Measurements from ENCODE around the gene SRSF5.

The SRSF5 gene

DNA sequence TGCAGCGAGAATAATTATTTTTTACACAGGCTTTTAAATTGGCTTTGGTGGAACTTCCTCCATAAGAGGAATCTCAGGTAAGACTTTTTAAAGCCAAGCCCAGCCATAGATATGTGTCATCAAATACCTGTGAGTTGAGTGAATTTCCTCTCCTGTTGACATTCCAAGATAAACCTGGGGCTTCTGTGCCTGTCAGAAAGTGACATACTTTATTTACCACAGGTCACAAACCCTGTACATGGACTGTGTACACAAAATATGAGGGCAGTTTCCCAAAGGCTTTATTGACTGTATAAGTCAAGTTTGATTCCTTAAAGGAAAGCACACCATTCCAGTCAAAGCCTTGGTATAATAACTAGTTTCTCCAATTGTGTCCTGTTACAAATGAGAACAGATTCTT is 25.9 kb upstream of the SRSF5 start:
- Histone ChIP-seq H3F3A (ENCODE audit: low read depth) (no peaks in the 10 kb centered on the region), H3K27me3 (ENCODE audit: insufficient read depth, low read length, poor library complexity, severe bottlenecking) (no peaks in the 10 kb centered on the region), H3K9me2 (replicated peaks; ENCODE audit: low read depth, low read length) (no peaks in the 10 kb centered on the region), H3K9ac (ENCODE audit: low read depth, low read length, poor library complexity, severe bottlenecking) (no peak overlapping the region), H3K4me1 (ENCODE audit: insufficient read depth, low read length, poor library complexity, severe bottlenecking) (no peaks in the 10 kb centered on the region), H3K36me3 (ENCODE audit: insufficient read depth, low read length) (no peaks in the 10 kb centered on the region), H3K4me3 (ENCODE audit: low read length, poor library complexity, severe bottlenecking) (no peak overlapping the region), H3K79me2 (ENCODE audit: insufficient read depth, low read length) (no peaks in the 10 kb centered on the region), H3K4me2 (ENCODE audit: low read depth, low read length, poor library complexity, severe bottlenecking) (no peak overlapping the region), H2AFZ (ENCODE audit: low read length) (no peak overlapping the region), H4K20me1 (ENCODE audit: insufficient read depth, low read length, poor library complexity, severe bottlenecking) (no peaks in the 10 kb centered on the region), H3K9me3 (ENCODE audit: insufficient read depth, low read depth, low read length) (no peaks in the 10 kb centered on the region; the same call in 1 of the 2 replicates)
- TF ChIP-seq EZH2phosphoT487 (IDR thresholded peaks at IDR 0.05; ENCODE audit: borderline replicate concordance) (no peak), CTCF (conservative IDR thresholded peaks at IDR 0.05; ENCODE audit: low read length) (no peak)

DNA sequence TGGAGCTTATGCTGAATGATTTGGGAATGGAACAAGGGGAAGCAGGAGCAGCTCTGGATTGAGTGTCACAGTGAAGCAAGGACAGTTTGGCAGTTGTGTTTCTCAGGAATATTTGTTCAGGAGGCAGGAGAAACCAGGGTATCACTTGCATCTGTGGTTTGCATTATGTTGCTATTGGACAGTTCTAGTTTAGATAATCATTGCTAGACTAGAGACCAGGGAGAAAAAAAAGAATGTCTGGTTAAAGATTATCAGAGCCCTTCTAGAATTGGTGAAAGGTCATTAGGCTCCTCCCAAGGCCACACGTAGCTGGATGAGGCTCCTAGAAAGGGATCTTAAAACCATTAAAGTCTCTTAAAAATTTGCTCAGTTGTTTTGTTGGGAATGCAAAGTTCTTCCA is 17.0 kb upstream of the SRSF5 start:
- H3K4me2 ChIP-seq (ENCODE audit: low read depth, low read length, poor library complexity, severe bottlenecking): no peak overlapping the region

GRCh38 chr14:69750495-69750894 is 16.4 kb upstream of the SRSF5 start:
- no peak for TF ChIP-seq EZH2phosphoT487 (IDR thresholded peaks at IDR 0.05; ENCODE audit: borderline replicate concordance)
- TF ChIP-seq CTCF (conservative IDR thresholded peaks at IDR 0.05; ENCODE audit: low read length): no peak
- H3K4me3 ChIP-seq (ENCODE audit: low read length, poor library complexity, severe bottlenecking): no peak overlapping the region
- no peaks in the 10 kb centered on the region for H3K79me2 ChIP-seq (ENCODE audit: insufficient read depth, low read length)
- H4K20me1 ChIP-seq (ENCODE audit: insufficient read depth, low read length, poor library complexity, severe bottlenecking): no peaks in the 10 kb centered on the region
- H3F3A ChIP-seq (ENCODE audit: low read depth): no peaks in the 10 kb centered on the region
- no peaks in the 10 kb centered on the region for H3K36me3 ChIP-seq (ENCODE audit: insufficient read depth, low read length)
- no peak overlapping the region for H3K4me2 ChIP-seq (ENCODE audit: low read depth, low read length, poor library complexity, severe bottlenecking)
- H3K9ac ChIP-seq (ENCODE audit: low read depth, low read length, poor library complexity, severe bottlenecking): no peak overlapping the region
- H3K27me3 ChIP-seq (ENCODE audit: insufficient read depth, low read length, poor library complexity, severe bottlenecking): no peaks in the 10 kb centered on the region
- peaks cover 6% of the 10 kb centered on the region for H3K4me1 ChIP-seq (ENCODE audit: insufficient read depth, low read length, poor library complexity, severe bottlenecking)
- H2AFZ ChIP-seq (ENCODE audit: low read length): no peak overlapping the region
- no peaks in the 10 kb centered on the region for H3K9me3 ChIP-seq (ENCODE audit: insufficient read depth, low read depth, low read length)
- H3K9me2 ChIP-seq (replicated peaks; ENCODE audit: low read depth, low read length): no peaks in the 10 kb centered on the region

More for the DNA sequence above, 17.0 kb upstream of the SRSF5 start:
- Histone ChIP-seq H3K79me2 (ENCODE audit: insufficient read depth, low read length) (no peaks in the 10 kb centered on the region), H3K4me3 (ENCODE audit: low read length, poor library complexity, severe bottlenecking) (no peak overlapping the region), H3K9ac (ENCODE audit: low read depth, low read length, poor library complexity, severe bottlenecking) (no peak overlapping the region), H3F3A (ENCODE audit: low read depth) (no peaks in the 10 kb centered on the region), H3K36me3 (ENCODE audit: insufficient read depth, low read length) (no peaks in the 10 kb centered on the region), H3K27me3 (ENCODE audit: insufficient read depth, low read length, poor library complexity, severe bottlenecking) (no peaks in the 10 kb centered on the region), H3K9me2 (replicated peaks; ENCODE audit: low read depth, low read length) (no peaks in the 10 kb centered on the region), H2AFZ (ENCODE audit: low read length) (no peak overlapping the region), H3K4me1 (ENCODE audit: insufficient read depth, low read length, poor library complexity, severe bottlenecking) (peaks cover 6% of the 10 kb centered on the region), H4K20me1 (ENCODE audit: insufficient read depth, low read length, poor library complexity, severe bottlenecking) (no peaks in the 10 kb centered on the region), H3K9me3 (ENCODE audit: insufficient read depth, low read depth, low read length) (no peaks in the 10 kb centered on the region)
- no peak for TF ChIP-seq CTCF (conservative IDR thresholded peaks at IDR 0.05; ENCODE audit: low read length)
- TF ChIP-seq EZH2phosphoT487 (IDR thresholded peaks at IDR 0.05; ENCODE audit: borderline replicate concordance): no peak

Measured in Loucy (cell line).